GM23338 (cell line): Measurements from ENCODE around the gene TRAPPC14. TPM values are rescaled to one million over a fixed set of nuclear protein-coding genes. Genes with fewer than 3 reads are reported as not detected.
"Not testable (repeated sequence)": the region's sequence is repeated elsewhere in the genome, so short reads cannot be mapped to it uniquely, and the experiment has no call there.

Source experiments
- ATAC-seq: fragments of 200-7000 bp; cut with Tn5 transposase; 3 replicates; pipeline ENCODE4 v1.9.1; 2020
- DNase-seq: peaks from one replicate; pipeline ENCODE4 v3.0.0-alpha.2; 2015; ENCODE audit warnings: low spot score
- H2AFZ ChIP-seq: fragments of 200-600 bp; sonication (generic); 2 replicates; pipeline ENCODE4 v1.8.0; 2016; ENCODE audit warnings: antibody characterized with exemption, mild to moderate bottlenecking, moderate library complexity
- H3F3A ChIP-seq: fragments of 200-600 bp; sonication (generic); replicated peaks from 2 replicates; pipeline ENCODE4 v1.8.0; 2017; ENCODE audit warnings: antibody characterized with exemption, mixed run types, low read depth
- H3K27ac ChIP-seq: fragments of 200-600 bp; sonication (generic); 2 replicates; pipeline ENCODE4 v1.6.1; 2016; ENCODE audit warnings: low read depth
- H3K27me3 ChIP-seq: fragments of 200-600 bp; sonication (generic); 2 replicates; pipeline ENCODE4 v1.8.0; 2016; ENCODE audit warnings: mild to moderate bottlenecking, mixed run types, moderate library complexity; ENCODE audit not compliant: insufficient read depth
- H3K36me3 ChIP-seq: fragments of 200-600 bp; sonication (generic); 2 replicates; pipeline ENCODE4 v1.8.0; 2016; ENCODE audit warnings: mild to moderate bottlenecking; ENCODE audit not compliant: insufficient read depth
- H3K4me1 ChIP-seq: fragments of 200-600 bp; sonication (generic); 2 replicates; pipeline ENCODE4 v1.8.0; 2016; ENCODE audit warnings: mild to moderate bottlenecking, moderate library complexity; ENCODE audit not compliant: insufficient read depth
- H3K4me2 ChIP-seq: fragments of 200-600 bp; sonication (generic); 2 replicates; pipeline ENCODE4 v1.7.1; 2017; ENCODE audit warnings: mixed run types
- H3K4me3 ChIP-seq: fragments of 200-600 bp; sonication (generic); 2 replicates; pipeline ENCODE4 v1.6.1; 2016; ENCODE audit warnings: mixed run types
- H3K79me2 ChIP-seq: fragments of 200-600 bp; sonication (generic); replicated peaks from 2 replicates; pipeline ENCODE4 v1.8.0; 2017; ENCODE audit warnings: mild to moderate bottlenecking; ENCODE audit not compliant: insufficient read depth
- H3K9me2 ChIP-seq: fragments of 200-600 bp; sonication (generic); 2 replicates; pipeline ENCODE4 v1.8.0; 2017; ENCODE audit not compliant: insufficient read depth
- H4K20me1 ChIP-seq: fragments of 200-600 bp; sonication (generic); replicated peaks from 2 replicates; pipeline ENCODE4 v1.8.0; 2017; ENCODE audit warnings: mild to moderate bottlenecking; ENCODE audit not compliant: insufficient read depth
- H3K27ac Mint-ChIP-seq: 2 replicates; pipeline ENCODE4 v1.8.0; 2020; ENCODE audit warnings: inconsistent platforms, mild to moderate bottlenecking, moderate library complexity, mixed read lengths
- H3K27me3 Mint-ChIP-seq: 3 replicates; pipeline ENCODE4 v1.8.0; 2022; ENCODE audit warnings: low read depth, mild to moderate bottlenecking, moderate library complexity, mixed read lengths, inconsistent platforms; ENCODE audit not compliant: insufficient read depth, poor library complexity
- H3K36me3 Mint-ChIP-seq: 3 replicates; pipeline ENCODE4 v1.8.0; 2021; ENCODE audit warnings: low read depth, mild to moderate bottlenecking, inconsistent platforms, moderate library complexity, mixed read lengths
- H3K4me1 Mint-ChIP-seq: 3 replicates; pipeline ENCODE4 v1.8.0; 2020; ENCODE audit warnings: mild to moderate bottlenecking, inconsistent platforms, mixed read lengths
- H3K4me3 Mint-ChIP-seq: 3 replicates; pipeline ENCODE4 v1.8.0; 2021; ENCODE audit warnings: moderate library complexity, mild to moderate bottlenecking, inconsistent platforms, mixed read lengths
- H3K9me3 Mint-ChIP-seq: 3 replicates; pipeline ENCODE4 v1.8.0; 2020; ENCODE audit warnings: moderate library complexity, mild to moderate bottlenecking, inconsistent platforms, mixed read lengths
- CREB1 ChIP-seq: fragments of 250-450 bp; sonication (Bioruptor Pico); IDR thresholded peaks from 2 replicates; pipeline ENCODE4 v1.5.0; 2020; ENCODE audit warnings: low read depth, mild to moderate bottlenecking, moderate library complexity
- EZH2 ChIP-seq: fragments of 200-600 bp; sonication (generic); IDR thresholded peaks from one replicate; pipeline ENCODE4 v1.8.0; 2017; ENCODE audit warnings: antibody characterized with exemption, mild to moderate bottlenecking, low read depth; ENCODE audit not compliant: unreplicated experiment
- JUNB ChIP-seq: IDR thresholded peaks from one replicate; pipeline ENCODE4 v1.6.1; 2016; ENCODE audit warnings: antibody characterized with exemption; ENCODE audit not compliant: unreplicated experiment
- NANOG ChIP-seq: IDR thresholded peaks from 2 replicates; pipeline ENCODE4 v1.6.1; 2016; ENCODE audit warnings: antibody characterized with exemption, borderline replicate concordance
- POLR2AphosphoS5 ChIP-seq: IDR thresholded peaks from 2 replicates; pipeline ENCODE4 v1.6.1; 2016; ENCODE audit warnings: antibody characterized with exemption, low read depth
- STAT1 ChIP-seq: IDR thresholded peaks from one replicate; pipeline ENCODE4 v1.6.1; 2016; ENCODE audit warnings: antibody characterized with exemption; ENCODE audit not compliant: unreplicated experiment
- ZNF114 ChIP-seq: fragments of 250-450 bp; sonication (Bioruptor Pico); IDR thresholded peaks from 2 replicates; pipeline ENCODE4 v1.5.0; 2020; ENCODE audit warnings: mild to moderate bottlenecking, moderate library complexity
- ZNF331 ChIP-seq: fragments of 250-450 bp; sonication (Bioruptor Pico); IDR thresholded peaks from 2 replicates; pipeline ENCODE4 v1.5.0; 2020; ENCODE audit warnings: low read depth, mild to moderate bottlenecking, moderate library complexity
- ZNF462 ChIP-seq: fragments of 250-450 bp; sonication (Bioruptor Pico); IDR thresholded peaks from 2 replicates; pipeline ENCODE4 v1.5.0; 2020; ENCODE audit warnings: mild to moderate bottlenecking, moderate library complexity
- polyA plus RNA-seq: library from polyadenylated mRNA; unstranded; fragments of >200 nt; fragmentation: Nextera tagmentation; extraction: Ambion mirVana; gene quantifications from 2 replicates; pipeline ENCODE4 v1.2.1, GENCODE V29; 2016
- total RNA-seq: library from RNA; depleted of rRNA; stranded (reverse); fragments of >200 nt; shearing (Covaris generic); gene quantifications from 2 replicates; pipeline ENCODE4 v1.2.3, GENCODE V29; 2014
- TF ChIP-seq, protein P1 (sequence below): IDR thresholded peaks from one replicate; pipeline ENCODE4 v1.6.1; 2018; ENCODE audit warnings: antibody characterized with exemption; ENCODE audit not compliant: unreplicated experiment
- TF ChIP-seq, protein P2 (sequence below), 2 experiments: fragments of 200-600 bp in 1 of 2; sonication (generic) in 1 of 2; conservative IDR thresholded peaks; 2 replicates each; pipeline versions ENCODE4 v1.5.1 to v1.6.1; 2016 to 2017; ENCODE audit warnings: antibody characterized with exemption in 2 of 2, low read depth in 2 of 2, mild to moderate bottlenecking in 2 of 2, moderate library complexity in 1 of 2

TRAPPC14 gene
- total and polyA plus RNA-seq, 2 experiments from 2014 or later: 9.3 to 15.7 TPM

GRCh38 chr7:100130220-100130607, 28.3 kb downstream of the TRAPPC14 start:
- H3K4me3 ChIP-seq: 0 out of 2 replicates have a peak overlapping the region, but pooled peaks have one; percentile 30
- not testable (repeated sequence) for H3K27ac ChIP-seq, H3K9me3 Mint-ChIP-seq, H4K20me1 ChIP-seq, H3K4me3 Mint-ChIP-seq, DNase-seq, ATAC-seq, H3K79me2 ChIP-seq, H3K4me1 ChIP-seq, H3K36me3 ChIP-seq, H3K9me2 ChIP-seq, H3K27ac Mint-ChIP-seq, H3K36me3 Mint-ChIP-seq
- H3F3A ChIP-seq: peaks cover 17% of the 10 kb centered on the region
- Mint-ChIP-seq H3K27me3 (peaks cover 23% of the 10 kb centered on the region), H3K4me1 (peaks cover 11% of the 10 kb centered on the region)
- peak overlapping the region; percentile 41; the same call in 1 of the 2 replicates for H3K4me2 ChIP-seq
- peaks cover 21% of the 10 kb centered on the region for H3K27me3 ChIP-seq
- H2AFZ ChIP-seq: 0 out of 2 replicates have a peak overlapping the region, but pooled peaks have one; percentile 63

GRCh38 chr7:100128637-100128963, 29.9 kb downstream of the TRAPPC14 start:
- Mint-ChIP-seq H3K27ac (no peak overlapping the region), H3K4me3 (peak overlapping the region; percentile 77; the same call in 2 of the 3 replicates)

More at GRCh38 chr7:100128637-100128963, 29.9 kb downstream of the TRAPPC14 start:
- Histone ChIP-seq H3K4me3 (no peak overlapping the region), H3K36me3 (no peaks in the 10 kb centered on the region), H2AFZ (no peak overlapping the region), H3K27ac (no peak overlapping the region), H3K4me2 (peak overlapping the region; percentile 96; the same call in 1 of the 2 replicates), H3F3A (peaks cover 21% of the 10 kb centered on the region), H3K27me3 (peaks cover 21% of the 10 kb centered on the region), H3K9me2 (no peaks in the 10 kb centered on the region), H4K20me1 (no peaks in the 10 kb centered on the region), H3K79me2 (peaks cover 5% of the 10 kb centered on the region), H3K4me1 (peaks cover 4% of the 10 kb centered on the region; the same call in 1 of the 2 replicates)
- TF ChIP-seq POLR2AphosphoS5: no peak
- TF ChIP-seq ZNF462 (CRISPR knock-in tag): no peak
- TF ChIP-seq, protein P1, sequence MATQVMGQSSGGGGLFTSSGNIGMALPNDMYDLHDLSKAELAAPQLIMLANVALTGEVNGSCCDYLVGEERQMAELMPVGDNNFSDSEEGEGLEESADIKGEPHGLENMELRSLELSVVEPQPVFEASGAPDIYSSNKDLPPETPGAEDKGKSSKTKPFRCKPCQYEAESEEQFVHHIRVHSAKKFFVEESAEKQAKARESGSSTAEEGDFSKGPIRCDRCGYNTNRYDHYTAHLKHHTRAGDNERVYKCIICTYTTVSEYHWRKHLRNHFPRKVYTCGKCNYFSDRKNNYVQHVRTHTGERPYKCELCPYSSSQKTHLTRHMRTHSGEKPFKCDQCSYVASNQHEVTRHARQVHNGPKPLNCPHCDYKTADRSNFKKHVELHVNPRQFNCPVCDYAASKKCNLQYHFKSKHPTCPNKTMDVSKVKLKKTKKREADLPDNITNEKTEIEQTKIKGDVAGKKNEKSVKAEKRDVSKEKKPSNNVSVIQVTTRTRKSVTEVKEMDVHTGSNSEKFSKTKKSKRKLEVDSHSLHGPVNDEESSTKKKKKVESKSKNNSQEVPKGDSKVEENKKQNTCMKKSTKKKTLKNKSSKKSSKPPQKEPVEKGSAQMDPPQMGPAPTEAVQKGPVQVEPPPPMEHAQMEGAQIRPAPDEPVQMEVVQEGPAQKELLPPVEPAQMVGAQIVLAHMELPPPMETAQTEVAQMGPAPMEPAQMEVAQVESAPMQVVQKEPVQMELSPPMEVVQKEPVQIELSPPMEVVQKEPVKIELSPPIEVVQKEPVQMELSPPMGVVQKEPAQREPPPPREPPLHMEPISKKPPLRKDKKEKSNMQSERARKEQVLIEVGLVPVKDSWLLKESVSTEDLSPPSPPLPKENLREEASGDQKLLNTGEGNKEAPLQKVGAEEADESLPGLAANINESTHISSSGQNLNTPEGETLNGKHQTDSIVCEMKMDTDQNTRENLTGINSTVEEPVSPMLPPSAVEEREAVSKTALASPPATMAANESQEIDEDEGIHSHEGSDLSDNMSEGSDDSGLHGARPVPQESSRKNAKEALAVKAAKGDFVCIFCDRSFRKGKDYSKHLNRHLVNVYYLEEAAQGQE: no peak
- no peak for TF ChIP-seq STAT1
- no peak for TF ChIP-seq JUNB
- no peak for TF ChIP-seq CREB1 (CRISPR knock-in tag)
- TF ChIP-seq ZNF114 (CRISPR knock-in tag): no peak
- no peak for TF ChIP-seq NANOG
- TF ChIP-seq, protein P2, sequence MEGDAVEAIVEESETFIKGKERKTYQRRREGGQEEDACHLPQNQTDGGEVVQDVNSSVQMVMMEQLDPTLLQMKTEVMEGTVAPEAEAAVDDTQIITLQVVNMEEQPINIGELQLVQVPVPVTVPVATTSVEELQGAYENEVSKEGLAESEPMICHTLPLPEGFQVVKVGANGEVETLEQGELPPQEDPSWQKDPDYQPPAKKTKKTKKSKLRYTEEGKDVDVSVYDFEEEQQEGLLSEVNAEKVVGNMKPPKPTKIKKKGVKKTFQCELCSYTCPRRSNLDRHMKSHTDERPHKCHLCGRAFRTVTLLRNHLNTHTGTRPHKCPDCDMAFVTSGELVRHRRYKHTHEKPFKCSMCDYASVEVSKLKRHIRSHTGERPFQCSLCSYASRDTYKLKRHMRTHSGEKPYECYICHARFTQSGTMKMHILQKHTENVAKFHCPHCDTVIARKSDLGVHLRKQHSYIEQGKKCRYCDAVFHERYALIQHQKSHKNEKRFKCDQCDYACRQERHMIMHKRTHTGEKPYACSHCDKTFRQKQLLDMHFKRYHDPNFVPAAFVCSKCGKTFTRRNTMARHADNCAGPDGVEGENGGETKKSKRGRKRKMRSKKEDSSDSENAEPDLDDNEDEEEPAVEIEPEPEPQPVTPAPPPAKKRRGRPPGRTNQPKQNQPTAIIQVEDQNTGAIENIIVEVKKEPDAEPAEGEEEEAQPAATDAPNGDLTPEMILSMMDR (conservative IDR thresholded peaks at IDR 0.05; ENCODE audit: low read depth in 2 of 2): no peak
- no peak for TF ChIP-seq EZH2
- TF ChIP-seq ZNF331 (CRISPR knock-in tag): no peak
- DNase-seq: no peak
- H3K9me3 Mint-ChIP-seq: no peaks in the 10 kb centered on the region
- peaks cover 6% of the 10 kb centered on the region; the same call in 1 of the 3 replicates for H3K36me3 Mint-ChIP-seq
- peaks cover 11% of the 10 kb centered on the region for H3K4me1 Mint-ChIP-seq
- ATAC-seq: no peak
- peaks cover 21% of the 10 kb centered on the region for H3K27me3 Mint-ChIP-seq
